Stimulated activated CD4-positive, alpha-beta T cell treated with anti-CD3 and anti-CD28 coated beads, Interleukin-2, amount 100 ng/mL, for 4 hours (primary cell): ENCODE measurements around the gene ZNF579.

Source experiments
- DNase-seq: peaks from one replicate; pipeline ENCODE4 v3.0.0-alpha.2; 2020; ENCODE audit warnings: low read depth

The ZNF579 gene

GRCh38 chr19:55580628-55581144 lies at the start of gene ZNF579:
ZNF579 (minus strand) TSS chr19:55580848; CDS start chr19:55579639, 1,209 bp downstream.
- peak; percentile 52 for DNase-seq

GRCh38 chr19:55626350-55626749 lies 45.7 kb upstream of the ZNF579 start:
- peak; percentile 53 for DNase-seq

- no peak for DNase-seq
Measured at GRCh38 chr19:55625004-55625326, 44.3 kb upstream of the ZNF579 start.

- DNase-seq, result peak; percentile 93
Measured at GRCh38 chr19:55624109-55625003, 43.7 kb upstream of the ZNF579 start, which contains the start of gene ZNF784. ZNF784 (minus strand) TSS chr19:55624566; CDS start chr19:55624561, 5 bp downstream.

- no peak for DNase-seq
Measured at GRCh38 chr19:55623561-55623960, 42.9 kb upstream of the ZNF579 start.

GRCh38 chr19:55623130-55623529 lies 42.5 kb upstream of the ZNF579 start:
- DNase-seq, result no peak

- no peak for DNase-seq
Measured at GRCh38 chr19:55622242-55622969, 41.8 kb upstream of the ZNF579 start.

GRCh38 chr19:55621673-55622231 lies 41.1 kb upstream of the ZNF579 start:
- DNase-seq, result no peak

GRCh38 chr19:55621205-55621672 lies 40.6 kb upstream of the ZNF579 start:
- no peak for DNase-seq

- no peak for DNase-seq
Measured at GRCh38 chr19:55620410-55621204, 40.0 kb upstream of the ZNF579 start.

- DNase-seq, result no peak
Measured at GRCh38 chr19:55619286-55619685, 38.6 kb upstream of the ZNF579 start.

- no peak for DNase-seq
Measured at GRCh38 chr19:55618426-55618825, 37.8 kb upstream of the ZNF579 start.

- DNase-seq, result no peak
Measured at GRCh38 chr19:55617426-55617825, 36.8 kb upstream of the ZNF579 start.

- no peak for DNase-seq
Measured at GRCh38 chr19:55616395-55616875, 35.8 kb upstream of the ZNF579 start.

GRCh38 chr19:55615543-55616394 lies 35.1 kb upstream of the ZNF579 start:
- DNase-seq, result no peak

- no peak for DNase-seq
Measured at GRCh38 chr19:55614711-55615542, 34.3 kb upstream of the ZNF579 start.

- no peak for DNase-seq
Measured at GRCh38 chr19:55613930-55614710, 33.5 kb upstream of the ZNF579 start.

GRCh38 chr19:55613396-55613795 lies 32.7 kb upstream of the ZNF579 start:
- DNase-seq, result no peak
